ENCODE measurements around the gene CLEC4M.
"Not testable (repeated sequence)": the region's sequence is repeated elsewhere in the genome, so short reads cannot be mapped to it uniquely, and the experiment has no call there.

CLEC4M gene

DNA sequence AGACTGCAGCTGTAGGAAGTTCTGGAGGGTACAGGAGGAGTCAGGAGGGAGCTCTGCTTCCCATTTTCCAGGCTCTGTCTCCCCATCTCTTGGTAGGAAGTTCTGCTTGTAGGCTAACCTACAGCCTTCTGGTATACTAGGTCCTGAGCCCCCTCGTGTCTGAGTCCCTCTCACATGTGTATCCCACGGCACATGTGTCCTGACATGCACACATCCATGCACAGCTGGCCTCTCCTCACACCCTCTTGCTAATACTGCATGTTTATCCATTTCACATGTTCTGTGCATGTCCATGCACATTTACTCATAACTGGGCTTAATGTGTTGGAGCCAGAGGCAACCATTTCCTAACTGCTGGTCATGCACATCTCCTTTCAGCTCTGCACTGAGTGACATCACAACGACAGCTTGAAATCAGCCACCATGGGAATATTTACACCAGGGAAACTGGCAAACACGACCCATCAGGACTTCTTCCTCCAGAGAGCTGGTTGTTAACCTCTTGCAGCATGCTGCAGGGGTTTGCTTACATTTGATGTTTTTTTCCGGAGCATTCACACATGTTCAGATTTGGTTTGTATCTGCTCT is 18.8 kb upstream of the CLEC4M start:
- H3K79me2 ChIP-seq (ENCODE audit: insufficient read depth, low read depth) = no peaks in the 10 kb centered on the region
- no peak overlapping the region for H2AFZ ChIP-seq (ENCODE audit: low read depth)
- no peak for TF ChIP-seq CTCF (conservative IDR thresholded peaks at IDR 0.05; ENCODE audit: low read depth, low read length)
- H3K4me3 ChIP-seq (IDR thresholded peaks at IDR 0.05; ENCODE audit: insufficient read depth, low read depth, low read length) = no peak overlapping the region
- H3K27me3 ChIP-seq (ENCODE audit: insufficient read depth, low read depth) = peaks cover 53% of the 10 kb centered on the region
- no peaks in the 10 kb centered on the region for H3K36me3 ChIP-seq (ENCODE audit: insufficient read depth)
- no peak overlapping the region for H3K9ac ChIP-seq
- H3K27ac ChIP-seq = no peak overlapping the region
- H4K20me1 ChIP-seq (ENCODE audit: insufficient read depth) = no peaks in the 10 kb centered on the region
- H3K4me1 ChIP-seq (ENCODE audit: low read depth, poor library complexity, severe bottlenecking) = no peaks in the 10 kb centered on the region
- no peak overlapping the region for H3K4me2 ChIP-seq

GRCh38 chr19:7744871-7745650 is 18.0 kb upstream of the CLEC4M start:
- no peak overlapping the region for H3K27ac ChIP-seq
- H3K9ac ChIP-seq = no peak overlapping the region
- H3K4me1 ChIP-seq (ENCODE audit: low read depth, poor library complexity, severe bottlenecking) = no peaks in the 10 kb centered on the region
- H3K36me3 ChIP-seq (ENCODE audit: insufficient read depth) = no peaks in the 10 kb centered on the region
- no peak overlapping the region for H3K4me3 ChIP-seq (IDR thresholded peaks at IDR 0.05; ENCODE audit: insufficient read depth, low read depth, low read length)
- peaks cover 46% of the 10 kb centered on the region for H3K27me3 ChIP-seq (ENCODE audit: insufficient read depth, low read depth)
- no peak overlapping the region for H2AFZ ChIP-seq (ENCODE audit: low read depth)
- no peak overlapping the region for H3K4me2 ChIP-seq
- H3K79me2 ChIP-seq (ENCODE audit: insufficient read depth, low read depth) = no peaks in the 10 kb centered on the region
- TF ChIP-seq CTCF (conservative IDR thresholded peaks at IDR 0.05; ENCODE audit: low read depth, low read length) = no peak
- no peaks in the 10 kb centered on the region for H4K20me1 ChIP-seq (ENCODE audit: insufficient read depth)

DNA sequence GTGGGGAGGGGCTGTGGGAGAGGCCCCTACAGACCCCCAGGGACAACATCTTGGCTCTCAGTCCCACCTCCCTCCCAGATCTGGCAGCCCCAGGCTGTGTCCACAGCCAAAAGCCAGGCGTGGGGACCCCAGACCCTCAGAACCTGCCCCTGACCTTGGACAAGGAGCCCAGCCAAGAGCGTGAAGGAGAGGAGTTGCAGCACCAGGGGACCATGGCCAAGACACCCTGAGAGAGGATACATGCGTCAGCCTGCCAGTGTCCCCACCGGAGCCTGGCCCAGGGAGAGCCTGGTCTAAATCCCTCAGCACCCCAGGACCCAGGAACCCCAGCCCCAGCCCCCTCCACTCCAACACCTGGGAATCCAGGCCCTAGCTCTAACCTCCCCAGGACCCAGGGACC is 16.7 kb upstream of the CLEC4M start:
- H2AFZ ChIP-seq (ENCODE audit: low read depth); H3K36me3 ChIP-seq (ENCODE audit: insufficient read depth); H3K27ac ChIP-seq; H3K4me3 ChIP-seq (IDR thresholded peaks at IDR 0.05; ENCODE audit: insufficient read depth, low read depth, low read length); H3K79me2 ChIP-seq (ENCODE audit: insufficient read depth, low read depth); H3K9ac ChIP-seq; H3K4me1 ChIP-seq (ENCODE audit: low read depth, poor library complexity, severe bottlenecking); H3K4me2 ChIP-seq; H4K20me1 ChIP-seq (ENCODE audit: insufficient read depth): not testable (repeated sequence)
- peaks cover 45% of the 10 kb centered on the region for H3K27me3 ChIP-seq (ENCODE audit: insufficient read depth, low read depth)

- Histone ChIP-seq H2AFZ (ENCODE audit: low read depth) (no peak within 1 kb of the TSS), H3K79me2 (ENCODE audit: insufficient read depth, low read depth) (no peaks in the 10 kb centered on the region)
Measured at GRCh38 chr19:7746903-7747884, 15.8 kb upstream of the CLEC4M start, which contains the start of gene CD209. CD209 (minus strand) TSS chr19:7747534; CDS start chr19:7747511, 23 bp downstream.

More at GRCh38 chr19:7746903-7747884, 15.8 kb upstream of the CLEC4M start, which contains the start of gene CD209:
- H3K9ac ChIP-seq = no peak within 1 kb of the TSS
- H3K4me3 ChIP-seq (IDR thresholded peaks at IDR 0.05; ENCODE audit: insufficient read depth, low read depth, low read length) = no peak within 1 kb of the TSS
- no peaks in the 10 kb centered on the region for H3K36me3 ChIP-seq (ENCODE audit: insufficient read depth)
- H3K4me1 ChIP-seq (ENCODE audit: low read depth, poor library complexity, severe bottlenecking) = no peaks in the 10 kb centered on the region
- no peaks in the 10 kb centered on the region for H4K20me1 ChIP-seq (ENCODE audit: insufficient read depth)
- H3K4me2 ChIP-seq = no peak within 1 kb of the TSS
- H3K27ac ChIP-seq = no peak within 1 kb of the TSS
- no peak for TF ChIP-seq CTCF (conservative IDR thresholded peaks at IDR 0.05; ENCODE audit: low read depth, low read length)
- peaks cover 40% of the 10 kb centered on the region; the same call in 1 of the 2 replicates for H3K27me3 ChIP-seq (ENCODE audit: insufficient read depth, low read depth)

Data from KMS-11 (cell line).